ENCODE measurements around the gene TRMT10B.

The TRMT10B gene, protein sequence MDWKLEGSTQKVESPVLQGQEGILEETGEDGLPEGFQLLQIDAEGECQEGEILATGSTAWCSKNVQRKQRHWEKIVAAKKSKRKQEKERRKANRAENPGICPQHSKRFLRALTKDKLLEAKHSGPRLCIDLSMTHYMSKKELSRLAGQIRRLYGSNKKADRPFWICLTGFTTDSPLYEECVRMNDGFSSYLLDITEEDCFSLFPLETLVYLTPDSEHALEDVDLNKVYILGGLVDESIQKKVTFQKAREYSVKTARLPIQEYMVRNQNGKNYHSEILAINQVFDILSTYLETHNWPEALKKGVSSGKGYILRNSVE

GRCh38 chr9:37753489-37754190 lies at the start of gene TRMT10B:
TRMT10B (plus strand) TSS chr9:37753805; CDS start chr9:37761932, 8,127 bp downstream.
- DNase-seq (ENCODE audit: low read depth): peak; percentile 79

DNA sequence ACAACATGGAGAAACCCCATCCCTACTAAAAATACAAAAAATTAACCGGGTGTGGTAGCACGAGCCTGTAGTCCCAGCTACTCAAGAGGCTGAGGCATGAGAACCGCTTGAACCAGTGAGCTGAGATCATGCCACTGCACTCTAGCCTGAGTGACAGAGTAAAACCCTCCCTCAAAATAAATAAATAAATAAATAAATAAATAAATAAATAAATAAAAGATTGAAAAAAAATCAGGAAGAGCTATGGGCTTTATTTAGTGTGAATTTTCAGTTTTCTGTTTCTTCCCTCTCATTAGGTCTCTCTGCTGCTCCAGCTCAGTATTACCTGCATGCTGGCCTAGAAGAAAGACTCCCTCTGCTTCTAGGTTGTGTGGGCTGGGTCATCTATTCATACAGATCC lies 47.8 kb upstream of the TRMT10B start:
- no peak overlapping the region for H3K4me3 ChIP-seq (ENCODE audit: low read depth, low read length)
- DNase-seq (ENCODE audit: low read depth): no peak
- TF ChIP-seq POLR2A (IDR thresholded peaks at IDR 0.05; ENCODE audit: extremely low read depth, insufficient read length) (no peak), MAX (IDR thresholded peaks at IDR 0.05; ENCODE audit: low read depth, low read length) (no peak), CTCF (IDR thresholded peaks at IDR 0.05; ENCODE audit: low read depth, low read length) (no peak), MYC (IDR thresholded peaks at IDR 0.05; ENCODE audit: low read depth, low read length) (no peak)

More at GRCh38 chr9:37753489-37754190, at the start of gene TRMT10B:
- TF ChIP-seq CTCF (IDR thresholded peaks at IDR 0.05; ENCODE audit: low read depth, low read length) (no peak), POLR2A (IDR thresholded peaks at IDR 0.05; ENCODE audit: extremely low read depth, insufficient read length) (no peak), MYC (IDR thresholded peaks at IDR 0.05; ENCODE audit: low read depth, low read length) (peak; percentile 70), MAX (IDR thresholded peaks at IDR 0.05; ENCODE audit: low read depth, low read length) (peak; percentile 46)
- H3K4me3 ChIP-seq (ENCODE audit: low read depth, low read length): peak within 1 kb of the TSS; percentile 87

GRCh38 chr9:37706290-37706689 lies 47.3 kb upstream of the TRMT10B start:
- TF ChIP-seq POLR2A (IDR thresholded peaks at IDR 0.05; ENCODE audit: extremely low read depth, insufficient read length) (no peak), CTCF (IDR thresholded peaks at IDR 0.05; ENCODE audit: low read depth, low read length) (no peak), MAX (IDR thresholded peaks at IDR 0.05; ENCODE audit: low read depth, low read length) (no peak), MYC (IDR thresholded peaks at IDR 0.05; ENCODE audit: low read depth, low read length) (no peak)

DNA sequence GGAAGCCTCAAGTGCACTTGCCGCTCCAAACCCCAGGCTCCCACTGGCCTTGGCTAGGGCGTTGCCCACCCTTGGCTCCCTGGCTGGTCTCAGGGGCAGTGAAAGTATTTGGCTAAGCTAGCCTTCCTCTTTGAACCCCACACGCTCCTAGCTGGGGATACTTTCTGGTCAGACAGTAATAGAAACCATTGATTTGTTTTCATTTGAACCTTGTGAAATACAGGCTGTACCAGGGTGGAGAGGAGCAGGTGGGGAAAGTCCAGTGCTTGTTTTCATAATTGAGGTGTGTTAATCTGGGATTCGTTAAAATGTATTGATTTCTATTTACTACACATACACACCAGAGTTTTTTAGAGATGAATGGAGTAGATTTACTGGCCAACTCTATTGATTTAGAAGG lies 45.9 kb upstream of the TRMT10B start:
- no peak for DNase-seq (ENCODE audit: low read depth)
- TF ChIP-seq MAX (IDR thresholded peaks at IDR 0.05; ENCODE audit: low read depth, low read length) (no peak), POLR2A (IDR thresholded peaks at IDR 0.05; ENCODE audit: extremely low read depth, insufficient read length) (no peak), MYC (IDR thresholded peaks at IDR 0.05; ENCODE audit: low read depth, low read length) (no peak), CTCF (IDR thresholded peaks at IDR 0.05; ENCODE audit: low read depth, low read length) (no peak)
- no peak overlapping the region for H3K4me3 ChIP-seq (ENCODE audit: low read depth, low read length)

More at GRCh38 chr9:37706290-37706689, 47.3 kb upstream of the TRMT10B start:
- no peak overlapping the region for H3K4me3 ChIP-seq (ENCODE audit: low read depth, low read length)
- DNase-seq (ENCODE audit: low read depth): no peak

DNA sequence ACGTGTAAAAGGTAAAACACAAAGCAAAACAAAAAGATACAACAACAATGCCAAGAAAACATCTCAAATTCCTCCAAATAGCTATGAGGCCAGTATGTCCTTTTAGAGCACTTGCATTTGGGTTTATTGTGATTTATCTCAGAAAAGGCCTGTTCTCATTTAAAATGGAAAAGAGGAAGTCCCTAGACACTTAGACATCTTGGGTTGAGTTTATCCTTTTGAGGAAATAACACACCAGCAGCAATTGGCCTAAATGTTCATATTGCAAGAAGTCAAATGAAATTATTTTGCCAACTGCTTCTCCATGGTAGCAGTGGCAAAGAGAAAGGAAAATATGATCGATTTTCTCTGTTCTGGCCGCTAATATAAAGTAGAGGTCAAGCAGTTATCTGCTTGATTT lies 43.6 kb upstream of the TRMT10B start:
- peak; percentile 14 for DNase-seq (ENCODE audit: low read depth)
- H3K4me3 ChIP-seq (ENCODE audit: low read depth, low read length): no peak overlapping the region
- TF ChIP-seq POLR2A (IDR thresholded peaks at IDR 0.05; ENCODE audit: extremely low read depth, insufficient read length) (no peak), MAX (IDR thresholded peaks at IDR 0.05; ENCODE audit: low read depth, low read length) (no peak), CTCF (IDR thresholded peaks at IDR 0.05; ENCODE audit: low read depth, low read length) (no peak), MYC (IDR thresholded peaks at IDR 0.05; ENCODE audit: low read depth, low read length) (no peak)

Data from NB4 (cell line).